ENCODE measurements around the gene HOXC4.

- TF ChIP-seq GATA3 (IDR thresholded peaks at IDR 0.05; ENCODE audit: low read depth, low read length) (no peak), GATA2 (IDR thresholded peaks at IDR 0.05; ENCODE audit: low read depth, low read length) (no peak)
Observed at GRCh38 chr12:54032086-54032619, 21.5 kb upstream of the HOXC4 start.
